GM12872 (cell line): Measurements from ENCODE around the gene LARP4B.

Source experiments
- CTCF ChIP-seq: IDR thresholded peaks from 3 replicates; pipeline ENCODE4 v1.5.1; 2011; ENCODE audit warnings: low read depth, mild to moderate bottlenecking, low read length, moderate library complexity; ENCODE audit not compliant: insufficient read depth

LARP4B gene

GRCh38 chr10:794382-794956, 137.0 kb downstream of the LARP4B start:
- TF ChIP-seq CTCF = 0 out of 3 replicates have a peak, but pooled peaks have one; percentile 19

DNA sequence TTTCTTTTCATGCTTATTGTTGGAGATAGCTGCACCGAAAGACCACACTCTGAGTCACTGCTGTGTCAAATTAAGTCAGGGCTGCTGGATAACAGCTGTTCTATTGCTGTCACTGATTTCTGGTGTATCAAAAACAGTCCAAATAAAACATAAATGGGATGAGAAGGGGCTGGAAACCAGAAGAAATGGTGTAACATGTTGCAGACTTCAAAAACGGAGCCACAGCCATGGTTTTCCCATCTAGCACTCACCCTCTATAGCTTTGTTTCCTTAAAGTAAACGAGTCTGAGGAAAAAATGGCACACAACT, 138.8 kb downstream of the LARP4B start:
- no peak for TF ChIP-seq CTCF

DNA sequence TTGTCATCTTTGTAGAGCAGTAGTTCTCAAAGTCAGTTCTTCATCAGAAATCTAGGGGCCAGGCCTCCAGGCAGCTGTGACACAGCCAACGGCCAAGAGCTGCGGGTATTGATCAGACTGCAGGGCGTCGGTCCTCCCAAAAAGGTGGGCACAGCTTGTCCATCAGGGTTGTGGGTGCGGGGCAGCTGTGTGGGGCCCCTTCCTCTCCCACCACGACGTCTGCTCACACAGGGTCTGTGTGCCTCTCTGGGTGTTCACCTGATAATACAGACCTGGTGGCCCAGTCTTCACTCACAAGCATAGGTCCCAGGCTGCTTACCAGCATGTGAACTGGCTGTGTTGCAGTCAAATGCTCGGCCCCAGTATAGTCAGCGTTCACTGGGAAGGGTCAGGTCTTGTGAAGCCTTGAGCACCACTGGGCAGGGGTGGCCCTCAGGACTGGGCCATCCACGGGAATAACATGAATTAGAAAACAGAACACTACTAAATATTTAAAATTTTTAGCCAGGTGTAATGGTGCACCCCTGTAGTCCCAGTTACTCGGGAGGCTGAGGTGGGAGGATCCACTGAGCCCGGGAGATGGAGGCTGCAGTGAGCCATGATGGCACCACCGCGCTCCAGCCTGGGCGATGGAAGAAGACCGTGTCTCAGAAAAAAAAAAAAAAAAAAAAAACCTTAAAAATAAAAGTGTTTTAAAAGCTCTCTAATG, 139.3 kb downstream of the LARP4B start:
- TF ChIP-seq CTCF = no peak

DNA sequence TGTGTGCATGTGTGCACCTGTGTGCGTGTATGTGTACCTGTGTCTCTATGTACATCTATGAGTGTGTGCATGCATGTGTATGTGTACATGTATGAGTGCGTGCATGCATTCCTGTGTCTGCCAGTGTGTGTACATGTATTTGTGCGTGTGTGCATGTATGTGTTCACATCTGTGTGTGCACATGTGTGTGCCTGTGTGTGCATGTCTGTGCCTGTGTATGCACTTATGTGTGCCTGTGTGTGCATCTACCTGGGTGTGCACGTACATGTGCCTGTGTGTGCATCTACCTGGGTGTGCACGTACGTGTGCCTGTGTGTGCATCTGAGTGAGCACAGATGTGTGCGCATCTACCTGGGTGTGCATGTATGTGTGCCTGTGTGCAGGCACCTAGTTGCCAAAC, 139.9 kb downstream of the LARP4B start:
- no peak for TF ChIP-seq CTCF

DNA sequence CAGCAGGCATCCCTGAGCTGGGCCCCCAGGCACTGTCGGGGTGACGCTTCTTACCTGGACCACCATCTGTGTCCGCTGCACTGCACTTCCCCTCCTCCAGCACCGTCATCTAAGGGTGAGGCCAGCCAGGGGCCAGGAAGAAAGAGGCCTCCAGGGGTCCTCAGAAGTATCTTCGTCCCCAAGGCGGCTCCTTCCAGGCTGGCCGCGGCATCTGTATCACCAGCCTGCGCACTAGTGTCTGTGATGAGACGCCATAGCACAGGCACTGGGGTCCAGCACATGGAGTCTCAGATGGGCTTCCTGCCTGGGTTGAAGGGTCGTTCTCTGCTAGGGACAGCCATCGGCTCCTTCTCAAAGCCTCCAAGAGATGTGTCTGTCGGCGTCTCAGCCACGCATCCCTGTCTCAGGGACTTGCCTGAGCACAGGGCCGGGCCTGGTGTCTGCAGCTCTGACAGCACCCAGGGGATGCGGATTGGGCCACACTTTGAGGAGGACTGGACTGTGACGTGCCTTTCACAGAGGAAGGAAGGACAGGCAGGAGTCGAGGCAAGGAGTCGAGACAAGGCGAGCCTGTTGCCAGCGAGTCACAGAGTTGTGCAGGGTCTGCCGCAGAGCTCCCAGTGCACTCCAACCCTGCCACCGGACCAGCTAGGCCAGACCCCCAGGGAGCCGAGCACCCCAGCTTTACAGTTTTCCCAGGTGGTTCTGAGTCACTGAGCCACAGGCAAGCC, 140.5 kb downstream of the LARP4B start:
- no peak for TF ChIP-seq CTCF

GRCh38 chr10:789831-790701, 141.4 kb downstream of the LARP4B start:
- no peak for TF ChIP-seq CTCF
